HG03565 (cell line): ENCODE data around the gene TNNT3.
"Not testable (repeated sequence)": the region's sequence is repeated elsewhere in the genome, so short reads cannot be mapped to it uniquely, and the experiment has no call there.

ENCODE experiments used
- ATAC-seq: cut with Tn5 transposase; IDR thresholded peaks from one replicate; pipeline ENCODE4 v1.9.1; 2021; ENCODE audit warnings: mild to moderate bottlenecking, moderate library complexity; ENCODE audit not compliant: unreplicated experiment

The TNNT3 gene

DNA sequence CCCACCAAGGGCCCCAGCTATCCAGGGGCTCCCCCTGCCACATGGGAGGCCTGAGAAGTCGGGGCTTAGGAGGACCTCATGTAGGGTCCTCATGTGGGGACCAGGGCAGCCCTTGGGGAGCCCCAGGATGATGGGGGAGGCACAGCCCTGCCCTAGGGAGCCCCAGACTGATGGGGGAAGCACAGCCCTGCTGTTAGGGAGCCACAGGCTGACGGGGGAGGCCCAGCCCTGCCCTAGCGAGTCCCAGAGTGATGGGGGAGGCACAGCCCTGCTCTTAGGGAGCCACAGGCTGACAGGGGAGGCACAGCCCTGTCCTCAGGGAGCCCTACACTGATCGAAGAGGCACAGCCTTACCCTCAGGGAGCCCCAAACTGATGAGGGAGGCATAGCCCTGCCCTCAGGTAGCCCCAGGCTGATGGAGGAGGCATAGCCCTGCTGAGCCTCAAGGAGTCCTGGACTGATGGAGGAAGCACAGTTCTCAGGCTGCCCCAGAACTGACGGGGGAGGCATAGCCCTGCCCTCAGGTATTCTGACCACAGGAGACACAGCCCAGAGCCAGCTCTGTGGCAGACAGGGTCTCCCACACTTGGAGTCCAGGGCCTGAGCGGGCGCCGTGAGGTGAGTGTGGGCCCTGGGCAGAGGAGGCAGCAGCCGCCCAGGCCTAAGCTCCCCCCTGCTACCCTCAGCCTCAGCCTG is 38.6 kb upstream of the TNNT3 start:
- no peak for ATAC-seq

GRCh38 chr11:1881442-1882264 is 37.9 kb upstream of the TNNT3 start:
- no peak for ATAC-seq

GRCh38 chr11:1882265-1883238 is 37.0 kb upstream of the TNNT3 start:
- ATAC-seq, result no peak

GRCh38 chr11:1883346-1884302 is 35.9 kb upstream of the TNNT3 start:
- ATAC-seq, result no peak

DNA sequence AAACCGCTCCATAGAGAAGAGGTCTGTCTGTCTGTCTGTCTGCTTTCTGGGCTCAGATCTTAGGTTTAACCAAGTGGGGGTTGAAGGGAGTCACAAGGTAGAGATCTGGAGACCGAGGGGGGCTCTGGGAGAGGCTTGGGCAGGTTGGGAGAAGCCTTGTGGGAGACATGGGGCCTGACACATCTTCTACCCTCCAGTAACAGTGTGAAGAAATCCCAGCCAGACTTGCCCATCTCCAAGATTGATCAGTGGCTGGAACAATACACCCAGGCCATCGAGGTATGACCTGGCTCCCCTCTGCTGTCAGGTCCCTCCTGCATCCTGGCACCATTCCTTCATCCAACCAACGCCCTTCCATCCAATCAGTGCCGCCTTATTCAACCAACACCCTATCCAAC is 35.2 kb upstream of the TNNT3 start:
- no peak for ATAC-seq

- ATAC-seq, result not testable (repeated sequence)
Measured at GRCh38 chr11:1886551-1886950, 33.0 kb upstream of the TNNT3 start.

DNA sequence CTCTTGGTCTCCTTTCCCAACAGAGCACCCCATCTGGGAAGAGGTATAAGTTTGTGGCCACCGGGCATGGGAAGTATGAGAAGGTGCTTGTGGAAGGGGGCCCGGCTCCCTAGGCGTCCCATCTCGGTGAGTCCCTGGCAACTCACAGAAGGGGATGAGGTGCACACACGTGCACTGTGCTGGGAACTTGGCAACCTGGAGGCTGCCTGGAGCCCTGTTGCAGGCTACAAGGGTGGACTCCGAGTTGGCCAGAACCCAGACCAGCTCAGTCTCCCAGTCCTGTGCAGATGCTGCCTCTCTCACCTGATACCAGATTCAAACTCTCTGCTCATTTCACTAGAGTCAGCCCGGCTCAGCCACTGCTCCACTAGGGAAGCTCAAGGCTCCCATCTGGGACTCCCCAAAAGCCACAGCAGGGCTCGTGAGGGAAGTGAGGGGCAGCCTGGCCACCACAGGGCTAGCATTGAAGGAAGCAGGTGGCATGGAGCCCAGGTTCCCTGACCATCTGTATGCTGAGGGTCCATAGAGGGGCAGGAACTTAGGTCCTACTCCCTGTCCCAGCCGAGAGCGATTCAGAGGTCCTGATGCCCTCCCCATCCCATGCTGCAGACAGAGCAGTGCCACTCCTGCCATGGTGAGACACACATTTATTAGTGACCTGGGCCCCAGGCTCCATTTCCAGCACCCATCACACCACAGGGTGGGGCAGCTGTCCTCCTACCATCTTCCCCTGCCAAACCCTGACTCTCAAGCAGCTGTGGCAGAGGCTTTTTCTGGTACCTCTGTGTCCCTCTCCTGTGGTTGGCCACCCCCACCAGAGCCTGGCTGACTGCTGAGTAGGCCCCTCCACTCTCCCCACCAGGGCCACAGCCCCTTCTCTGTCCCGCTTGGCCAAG is 31.8 kb upstream of the TNNT3 start:
- no peak for ATAC-seq

GRCh38 chr11:1888347-1888753 is 31.2 kb upstream of the TNNT3 start:
- no peak for ATAC-seq

- ATAC-seq, result no peak
Measured at GRCh38 chr11:1888811-1889210, 30.7 kb upstream of the TNNT3 start.

- no peak for ATAC-seq
Measured at GRCh38 chr11:1889224-1889930, 30.1 kb upstream of the TNNT3 start.

DNA sequence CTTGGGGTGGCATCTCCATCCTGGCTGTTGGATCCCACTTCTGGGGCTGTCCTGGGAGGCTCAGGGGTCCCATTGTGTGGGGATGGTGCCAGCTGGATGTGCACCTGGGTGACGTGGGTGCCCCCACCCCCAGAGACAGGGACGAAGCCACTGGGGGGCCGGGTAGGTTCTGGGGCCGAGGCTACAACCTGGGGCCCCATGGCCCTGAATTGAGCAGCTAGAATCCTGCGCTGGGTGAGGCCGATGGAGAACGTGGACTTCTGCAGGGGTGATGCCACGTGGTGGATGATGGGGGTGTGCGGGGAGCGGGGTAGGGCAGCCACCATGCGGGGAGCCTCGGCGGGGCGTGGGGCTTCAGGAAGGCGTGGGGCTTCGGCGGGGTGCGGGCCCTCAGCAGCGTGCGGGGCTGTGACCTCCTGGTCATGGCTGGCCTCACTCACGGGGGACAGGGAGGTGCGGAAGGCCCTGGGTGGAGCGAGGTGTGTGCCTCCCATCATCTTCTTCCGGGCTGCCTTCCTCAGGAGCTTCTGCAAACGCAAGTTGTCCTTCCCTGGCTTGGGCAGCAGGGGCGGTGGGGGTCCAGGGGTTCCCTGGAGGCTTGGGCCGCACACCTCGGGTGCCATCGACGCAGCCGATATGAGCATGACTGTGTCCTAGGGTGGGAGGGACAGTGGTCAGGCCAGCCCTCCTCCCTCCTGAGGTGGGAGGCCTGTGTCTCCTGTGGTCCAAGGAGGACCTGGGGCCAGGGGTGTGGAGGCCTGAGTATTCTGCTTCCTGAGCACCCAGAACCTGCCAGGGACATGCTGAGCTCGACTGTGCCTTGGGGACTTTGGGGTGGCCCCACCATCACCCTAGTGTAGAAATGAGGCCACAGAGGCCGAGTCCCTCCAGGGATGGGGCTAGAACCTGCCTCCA is 29.3 kb upstream of the TNNT3 start:
- ATAC-seq, result no peak

- no peak for ATAC-seq
Measured at GRCh38 chr11:1890856-1891830, 28.4 kb upstream of the TNNT3 start.

DNA sequence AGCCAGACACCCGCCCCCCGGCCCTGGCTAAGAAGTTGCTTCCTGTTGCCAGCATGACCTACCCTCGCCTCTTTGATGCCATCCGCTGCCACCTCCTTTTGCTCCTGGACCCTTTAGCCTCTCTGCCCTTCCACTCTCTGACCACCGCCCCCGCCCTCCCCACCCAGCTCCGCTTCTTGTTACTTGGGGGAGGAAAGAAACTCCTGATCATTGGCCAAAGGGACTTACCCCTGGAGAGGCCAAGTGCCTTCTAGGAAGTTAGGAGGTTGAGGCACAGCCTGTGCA is 27.7 kb upstream of the TNNT3 start, which contains the start of gene PRR33:
PRR33 (minus strand) TSS at position 65 of the 285 bp plus-strand sequence. CDS start 1,311 bp downstream, outside the sequence.
- no peak for ATAC-seq

- ATAC-seq, result no peak
Measured at GRCh38 chr11:1892116-1892515, 27.4 kb upstream of the TNNT3 start.

GRCh38 chr11:1892558-1892957 is 26.9 kb upstream of the TNNT3 start:
- ATAC-seq, result no peak
